K562 (cell line): ENCODE results near the gene MCCD1. TPM values are rescaled to one million over a fixed set of nuclear protein-coding genes. Genes with fewer than 3 reads are reported as not detected.

Source experiments
- ATAC-seq: fragments of 200-7000 bp; cut with Tn5 transposase; 3 replicates; pipeline ENCODE4 v1.9.1; 2020; ENCODE audit warnings: moderate library complexity
- BruUV-seq: library from RNA; stranded (reverse); fragments of 400-500 nt; replicated peaks from 2 replicates; lab custom pipeline; 2021; lab: Mats Ljungman, UMichigan
- CTCF ChIA-PET: fragments of 300-600 bp; formaldehyde crosslinking; extraction: SDS; loops from one replicate; lab custom pipeline; 2021; ENCODE audit warnings: low intra/inter-chr PET ratio; lab: Yijun Ruan, JAX
- POLR2A ChIA-PET: fragments of 300-600, 350-650 bp; sonication (Branson Sonifier 250); formaldehyde crosslinking; extraction: SDS; loops from one replicate; lab custom pipeline; 2021; ENCODE audit warnings: antibody characterized with exemption, inconsistent platforms; lab: Yijun Ruan, JAX
- DNase-seq, 4 experiments: peaks; one replicate each; pipeline versions ENCODE4 v3.0.0 to v3.0.0-alpha.2; 2011 to 2018; ENCODE audit warnings: low spot score in 3 of 4, mixed read lengths in 3 of 4; ENCODE audit errors: extremely low read depth in 1 of 4
- FAIRE-seq: peaks from 2 replicates; lab custom pipeline; 2011; peaks lifted over from hg19 to GRCh38; lab: Jason Lieb, UNC
- H2AFZ ChIP-seq: 2 replicates; pipeline ENCODE4 v1.6.0; 2011; ENCODE audit warnings: low read depth, low read length, control low read depth, inconsistent platforms
- H3K27ac ChIP-seq: fragments of 200-600 bp; 3 replicates; pipeline ENCODE4 v1.8.0; 2011; ENCODE audit warnings: low read depth, mild to moderate bottlenecking, control low read depth, inconsistent platforms, low read length, moderate library complexity, mixed read lengths; ENCODE audit errors: extremely low read depth
- H3K27me3 ChIP-seq, 2 experiments: fragments of 300-600 bp in 1 of 2; 2 replicates in 1 of 2; 3 replicates in 1 of 2; pipeline versions ENCODE4 v1.6.0 to v1.8.0; 2011; ENCODE audit warnings: inconsistent platforms in 2 of 2, low read length in 2 of 2, mild to moderate bottlenecking in 1 of 2, mixed read lengths in 1 of 2, moderate library complexity in 1 of 2; ENCODE audit not compliant: control insufficient read depth in 2 of 2, insufficient read depth in 2 of 2
- H3K36me3 ChIP-seq: fragments of 300-600 bp; 3 replicates; pipeline ENCODE4 v1.8.0; 2011; ENCODE audit warnings: mild to moderate bottlenecking, low read length, inconsistent platforms; ENCODE audit not compliant: control insufficient read depth, insufficient read depth
- H3K4me1 ChIP-seq, 2 experiments: fragments of 200-600 bp in 1 of 2; replicated peaks in 1 of 2; 2 replicates in 1 of 2; 3 replicates in 1 of 2; pipeline versions ENCODE4 v1.5.1 to v1.8.0; 2011; ENCODE audit warnings: inconsistent platforms in 2 of 2, low read length in 2 of 2, mild to moderate bottlenecking in 1 of 2, mixed read lengths in 1 of 2, moderate library complexity in 1 of 2; ENCODE audit not compliant: control insufficient read depth in 2 of 2, insufficient read depth in 2 of 2
- H3K4me2 ChIP-seq: 2 replicates; pipeline ENCODE4 v1.6.1; 2011; ENCODE audit warnings: low read length, control low read depth, inconsistent platforms, mixed read lengths; ENCODE audit not compliant: insufficient read depth
- H3K4me3 ChIP-seq: fragments of 200-600 bp; sonication (generic), shearing (Covaris generic); 2 replicates; pipeline ENCODE4 v1.5.1; 2016; ENCODE audit warnings: control low read depth, inconsistent platforms
- H3K79me2 ChIP-seq: fragments of 200-600 bp; 3 replicates; pipeline ENCODE4 v1.8.0; 2011; ENCODE audit warnings: low read length, inconsistent platforms; ENCODE audit not compliant: control insufficient read depth, insufficient read depth
- H3K9ac ChIP-seq, 2 experiments: 2 replicates each; pipeline versions ENCODE4 v1.6.0 to v1.6.1; 2011; ENCODE audit warnings: low read depth in 2 of 2, low read length in 2 of 2, control low read depth in 1 of 2, inconsistent platforms in 1 of 2, mild to moderate bottlenecking in 1 of 2, mixed read lengths in 1 of 2; ENCODE audit not compliant: insufficient read depth in 1 of 2
- H3K9me1 ChIP-seq: one replicate; pipeline ENCODE4 v1.6.0; 2011; ENCODE audit warnings: inconsistent platforms, mild to moderate bottlenecking, low read length, moderate library complexity; ENCODE audit not compliant: control insufficient read depth, insufficient read depth
- H3K9me3 ChIP-seq: replicated peaks from 2 replicates; pipeline ENCODE4 v1.5.1; 2011; ENCODE audit warnings: low read depth, low read length, inconsistent platforms; ENCODE audit not compliant: control insufficient read depth, insufficient read depth
- H4K20me1 ChIP-seq: replicated peaks from 2 replicates; pipeline ENCODE4 v1.6.1; 2011; ENCODE audit warnings: low read length, inconsistent platforms, mixed read lengths; ENCODE audit not compliant: control insufficient read depth, insufficient read depth
- ATF3 ChIP-seq, 2 experiments: fragments of 450-650 bp in 1 of 2; sonication (generic) in 1 of 2; formaldehyde crosslinking in 1 of 2; IDR thresholded peaks in 1 of 2; conservative IDR thresholded peaks in 1 of 2; 2 replicates each; pipeline versions ENCODE4 v1.6.1 to v1.8.1; 2016 to 2023; ENCODE audit warnings: mild to moderate bottlenecking in 2 of 2, moderate library complexity in 2 of 2, inconsistent platforms in 1 of 2, missing genetic modification reagents in 1 of 2
- CCAR2 ChIP-seq: fragments of 200-400 bp; formaldehyde crosslinking; IDR thresholded peaks from 2 replicates; pipeline ENCODE4 v1.6.1; 2017; ENCODE audit warnings: mild to moderate bottlenecking, low read depth, low read length
- DLX4 ChIP-seq: fragments of 250-450 bp; sonication (Bioruptor Pico); IDR thresholded peaks from 2 replicates; pipeline ENCODE4 v1.6.1; 2021; ENCODE audit warnings: mild to moderate bottlenecking
- ESRRA ChIP-seq: fragments of 450-650 bp; IDR thresholded peaks from 2 replicates; pipeline ENCODE4 v1.6.1; 2014; ENCODE audit warnings: low read depth, mild to moderate bottlenecking, moderate library complexity, borderline replicate concordance
- HDAC1 ChIP-seq, 2 experiments: fragments of 450-650 bp; IDR thresholded peaks; 2 replicates each; pipeline ENCODE4 v1.6.1; 2016 to 2017; ENCODE audit warnings: inconsistent platforms in 1 of 2, mild to moderate bottlenecking in 1 of 2, moderate library complexity in 1 of 2
- KAT2B ChIP-seq: IDR thresholded peaks from one replicate; pipeline ENCODE4 v1.6.1; 2012; ENCODE audit warnings: low read depth, mild to moderate bottlenecking, control low read depth, inconsistent platforms, low read length, moderate library complexity
- MAFG ChIP-seq: fragments of 450-650 bp; conservative IDR thresholded peaks from 2 replicates; pipeline ENCODE4 v1.6.1; 2016; ENCODE audit warnings: missing genetic modification characterization, missing compliant biosample characterization
- NFE2 ChIP-seq: IDR thresholded peaks from 2 replicates; pipeline ENCODE4 v1.6.1; 2014; ENCODE audit warnings: antibody characterized with exemption, low read depth
- NR2C2 ChIP-seq, 2 experiments: fragments of 200-800 bp in 1 of 2; sonication (Bioruptor generic) in 1 of 2; sonication (generic) in 1 of 2; formaldehyde crosslinking in 1 of 2; IDR thresholded peaks; 2 replicates each; pipeline versions ENCODE4 v1.6.1 to v1.8.0; 2016 to 2022; ENCODE audit warnings: mild to moderate bottlenecking in 1 of 2, missing compliant biosample characterization in 1 of 2, missing genetic modification characterization in 1 of 2, missing genetic modification reagents in 1 of 2
- NRF1 ChIP-seq, 2 experiments: fragments of 450-650 bp; IDR thresholded peaks in 1 of 2; conservative IDR thresholded peaks in 1 of 2; 2 replicates each; pipeline ENCODE4 v1.6.1; 2014; ENCODE audit warnings: mild to moderate bottlenecking in 2 of 2
- PURB ChIP-seq: sonication (generic); formaldehyde crosslinking; IDR thresholded peaks from 2 replicates; pipeline ENCODE4 v1.9.0; 2021; ENCODE audit warnings: low read depth, mild to moderate bottlenecking, missing genetic modification reagents
- RUNX1 ChIP-seq: sonication (generic); IDR thresholded peaks from 2 replicates; pipeline ENCODE4 v1.6.1; 2016; ENCODE audit warnings: antibody characterized with exemption, low read depth
- SMARCE1 ChIP-seq: fragments of 450-650 bp; IDR thresholded peaks from 2 replicates; pipeline ENCODE4 v1.7.1; 2016; ENCODE audit warnings: mild to moderate bottlenecking
- SREBF1 ChIP-seq: fragments of 150-350 bp; IDR thresholded peaks from 2 replicates; pipeline ENCODE4 v1.6.1; 2014; ENCODE audit warnings: antibody characterized with exemption, low read depth, low read length, borderline replicate concordance
- ZNF316 ChIP-seq: fragments of 450-650 bp; IDR thresholded peaks from 2 replicates; pipeline ENCODE4 v1.6.1; 2016
- ZNF347 ChIP-seq: fragments of 450-650 bp; formaldehyde crosslinking; IDR thresholded peaks from 2 replicates; pipeline ENCODE4 v1.4.0; 2020; ENCODE audit warnings: low read depth, mild to moderate bottlenecking, moderate library complexity
- ZNF589 ChIP-seq: fragments of 200-800 bp; sonication (Bioruptor generic); IDR thresholded peaks from 2 replicates; pipeline ENCODE4 v1.6.1; 2016; ENCODE audit warnings: low read depth, missing genetic modification characterization, missing compliant biosample characterization
- WGBS: fragments of 100-300 bp; shearing (Covaris generic); methylation state at CpG from one replicate; pipeline ENCODE4 v1.1.6; 2016; ENCODE audit warnings: low coverage, mixed read lengths; ENCODE audit not compliant: insufficient coverage; ENCODE audit errors: missing lambda C conversion rate; 5-methylcytosine and 5-hydroxymethylcytosine counted together
- in situ Hi-C: fragments of 300-500 bp; cut with MboI; formaldehyde crosslinking; loops from 4 replicates; pipeline ENCODE4 v1.15.0; 2018; ENCODE audit warnings: inconsistent platforms, mixed read lengths
- intact Hi-C: fragments of 100-400 bp; cut with micrococcal nuclease; formaldehyde crosslinking; loops from 2 replicates; pipeline ENCODE4 v1.14.2; 2022
- polyA plus RNA-seq, 8 experiments: library from polyadenylated mRNA; depleted of rRNA in 4 of 8; stranded (reverse) in 5 of 8; unstranded in 3 of 8; fragments of >200 nt; fragmentation: Nextera tagmentation in 2 of 8; fragmentation: Illumina TruSeq in 1 of 8; extraction: Ambion mirVana in 2 of 8; extraction: Trizol in 1 of 8; gene quantifications; 2 replicates each; pipeline versions ENCODE4 v1.2.1 to v1.2.3, GENCODE V29; 2011 to 2014; ENCODE audit warnings: inconsistent platforms in 1 of 8, missing spikeins in 1 of 8
- total RNA-seq, 7 experiments: library from RNA; depleted of rRNA in 6 of 7; stranded (reverse); fragments of >200 nt in 6 of 7; fragmentation: Illumina TruSeq in 2 of 7; extraction: Trizol in 2 of 7; gene quantifications; 2 replicates each; pipeline versions ENCODE4 v1.2.1 to v1.2.3, GENCODE V29; 2011 to 2021; ENCODE audit warnings: low replicate concordance in 1 of 7
- TF ChIP-seq, protein P1 (sequence below): fragments of 200-800 bp; sonication (Bioruptor generic); IDR thresholded peaks from 2 replicates; pipeline ENCODE4 v1.6.1; 2017; ENCODE audit warnings: missing genetic modification characterization, missing compliant biosample characterization

MCCD1 gene
- total and polyA plus RNA-seq, 9 of the 15 experiments (the other 6 are each of a cell fraction or from before 2014, with no cell fraction given) = not detected

DNA sequence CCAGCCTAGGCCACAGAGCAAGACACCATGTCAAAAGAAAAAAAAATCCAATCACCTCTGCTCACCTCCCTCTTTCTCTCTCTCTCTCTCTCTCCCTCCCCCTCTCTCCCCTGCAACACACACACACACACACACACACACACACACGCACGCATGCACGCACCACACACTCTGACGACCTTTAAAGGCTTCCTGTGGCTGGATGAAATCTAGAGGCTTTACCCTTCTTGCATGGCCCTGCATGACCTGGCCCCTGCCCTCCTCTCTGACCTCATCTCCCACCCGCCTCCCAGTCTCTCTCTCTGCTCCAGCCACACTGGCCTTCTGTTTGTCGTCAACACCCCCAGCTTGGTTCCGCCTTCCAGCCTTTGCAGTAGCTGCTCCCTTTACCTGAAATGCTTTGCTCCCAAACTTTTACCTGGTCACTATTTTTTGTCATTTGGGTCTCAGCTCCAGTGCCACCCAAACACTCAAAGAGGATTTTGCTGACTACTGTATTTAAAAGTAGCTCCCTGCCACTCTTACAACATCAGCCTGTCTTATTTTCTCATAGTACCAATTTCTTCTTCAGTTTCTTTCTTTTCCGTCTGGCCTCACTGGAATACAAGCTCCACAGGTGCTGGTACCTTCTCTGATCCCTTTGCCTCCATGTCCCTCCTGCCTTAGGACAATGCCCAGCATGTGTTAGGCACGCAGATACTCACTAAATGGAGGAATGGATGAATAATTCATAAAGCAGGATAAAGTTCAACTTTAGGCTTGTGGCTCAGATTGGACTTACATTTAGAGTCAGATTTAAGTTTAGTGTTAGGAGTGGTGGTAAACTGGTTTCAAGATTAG is 39.0 kb downstream of the MCCD1 start:
- no peak overlapping the region for H3K4me2 ChIP-seq
- H3K79me2 ChIP-seq = no peaks in the 10 kb centered on the region
- H4K20me1 ChIP-seq = no peaks in the 10 kb centered on the region
- no peaks in the 10 kb centered on the region for H3K9me3 ChIP-seq
- no peak overlapping the region for H3K27ac ChIP-seq
- CTCF ChIA-PET = no interaction called here
- POLR2A ChIA-PET = interaction anchor here (0.6 to 2.6 kb wide), 5 partner anchors 9 to 780 kb away, joined by 3 to 10 read pairs (median 4); partner anchors contain the start of gene LST1
- no peak overlapping the region for H3K4me3 ChIP-seq
- BruUV-seq = no TSS peak
- peaks cover 2% of the 10 kb centered on the region for H3K9me1 ChIP-seq
- H3K4me1 ChIP-seq = peaks cover 13 to 25% of the 10 kb centered on the region in 2 experiments; a peak in 4 of 5 replicates
- ATAC-seq (peak; percentile 35; the same call in 2 of the 3 replicates), FAIRE-seq (peak; percentile 44), DNase-seq (peak in 1 of 4 experiments; percentile 55)
- H2AFZ ChIP-seq = no peak overlapping the region
- in situ Hi-C loops (no loop called here), intact Hi-C loops (no loop called here)
- WGBS = 22% methylated on average over 9 of the region's 9 CpGs
- no peaks in the 10 kb centered on the region for H3K27me3 ChIP-seq
- H3K36me3 ChIP-seq = no peaks in the 10 kb centered on the region
- H3K9ac ChIP-seq = peak overlapping the region in 1 of 2 experiments; percentile 29; a peak in 1 of 4 replicates
- TF ChIP-seq ZNF316 = peak; percentile 92
- TF ChIP-seq KAT2B = no peak
- no peak for TF ChIP-seq NR2C2 (CRISPR knock-in tag; IDR thresholded peaks at IDR 0.05)
- peak; percentile 67; the same call in 1 of the 2 replicates for TF ChIP-seq NR2C2 (tag; IDR thresholded peaks at IDR 0.05)
- TF ChIP-seq NRF1 (conservative IDR thresholded peaks at IDR 0.05 in 1 of 2, IDR thresholded peaks at IDR 0.05 in 1 of 2) = no peak
- no peak for TF ChIP-seq SREBF1
- TF ChIP-seq SMARCE1 = peak; percentile 35; the same call in 1 of the 2 replicates
- TF ChIP-seq NFE2 = no peak
- peak in 1 of 2 experiments; percentile 18; a peak in 1 of 4 replicates for TF ChIP-seq HDAC1 (IDR thresholded peaks at IDR 0.05)
- TF ChIP-seq PURB (CRISPR knock-in tag) = no peak
- 0 out of 2 replicates have a peak, but pooled peaks have one; percentile 12 for TF ChIP-seq ATF3 (IDR thresholded peaks at IDR 0.05)
- TF ChIP-seq ATF3 (CRISPR knock-in tag; conservative IDR thresholded peaks at IDR 0.05) = no peak
- TF ChIP-seq ESRRA = peak; percentile 39; the same call in 1 of the 2 replicates
- no peak for TF ChIP-seq DLX4 (CRISPR knock-in tag)
- TF ChIP-seq ZNF589 (CRISPR knock-in tag) = no peak
- TF ChIP-seq RUNX1 = no peak
- TF ChIP-seq MAFG (tag) = peak; percentile 77
- TF ChIP-seq ZNF347 (CRISPR knock-in tag) = no peak
- TF ChIP-seq CCAR2 = no peak
- TF ChIP-seq, protein P1, sequence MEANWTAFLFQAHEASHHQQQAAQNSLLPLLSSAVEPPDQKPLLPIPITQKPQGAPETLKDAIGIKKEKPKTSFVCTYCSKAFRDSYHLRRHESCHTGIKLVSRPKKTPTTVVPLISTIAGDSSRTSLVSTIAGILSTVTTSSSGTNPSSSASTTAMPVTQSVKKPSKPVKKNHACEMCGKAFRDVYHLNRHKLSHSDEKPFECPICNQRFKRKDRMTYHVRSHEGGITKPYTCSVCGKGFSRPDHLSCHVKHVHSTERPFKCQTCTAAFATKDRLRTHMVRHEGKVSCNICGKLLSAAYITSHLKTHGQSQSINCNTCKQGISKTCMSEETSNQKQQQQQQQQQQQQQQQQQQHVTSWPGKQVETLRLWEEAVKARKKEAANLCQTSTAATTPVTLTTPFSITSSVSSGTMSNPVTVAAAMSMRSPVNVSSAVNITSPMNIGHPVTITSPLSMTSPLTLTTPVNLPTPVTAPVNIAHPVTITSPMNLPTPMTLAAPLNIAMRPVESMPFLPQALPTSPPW (CRISPR knock-in tag) = 0 out of 2 replicates have a peak, but pooled peaks have one; percentile 15
